CD4-positive, alpha-beta T cell treated with Interleukin-10 for 1 hour (primary cell): ENCODE results near the gene DZIP3.

Source experiments
- DNase-seq: peaks from one replicate; pipeline ENCODE4 v3.0.0-alpha.2; 2020

Gene DZIP3

GRCh38 chr3:108698461-108698860 lies 108.9 kb downstream of the DZIP3 start:
- DNase-seq: no peak

- no peak for DNase-seq
These were observed 115.5 kb downstream of the DZIP3 start for GRCh38 chr3:108705045-108705444.

- DNase-seq: no peak
These were observed 123.5 kb downstream of the DZIP3 start for GRCh38 chr3:108713009-108713516.

GRCh38 chr3:108713816-108714215 lies 124.3 kb downstream of the DZIP3 start:
- no peak for DNase-seq

- no peak for DNase-seq
These were observed 128.9 kb downstream of the DZIP3 start for GRCh38 chr3:108718454-108718853.

DNA sequence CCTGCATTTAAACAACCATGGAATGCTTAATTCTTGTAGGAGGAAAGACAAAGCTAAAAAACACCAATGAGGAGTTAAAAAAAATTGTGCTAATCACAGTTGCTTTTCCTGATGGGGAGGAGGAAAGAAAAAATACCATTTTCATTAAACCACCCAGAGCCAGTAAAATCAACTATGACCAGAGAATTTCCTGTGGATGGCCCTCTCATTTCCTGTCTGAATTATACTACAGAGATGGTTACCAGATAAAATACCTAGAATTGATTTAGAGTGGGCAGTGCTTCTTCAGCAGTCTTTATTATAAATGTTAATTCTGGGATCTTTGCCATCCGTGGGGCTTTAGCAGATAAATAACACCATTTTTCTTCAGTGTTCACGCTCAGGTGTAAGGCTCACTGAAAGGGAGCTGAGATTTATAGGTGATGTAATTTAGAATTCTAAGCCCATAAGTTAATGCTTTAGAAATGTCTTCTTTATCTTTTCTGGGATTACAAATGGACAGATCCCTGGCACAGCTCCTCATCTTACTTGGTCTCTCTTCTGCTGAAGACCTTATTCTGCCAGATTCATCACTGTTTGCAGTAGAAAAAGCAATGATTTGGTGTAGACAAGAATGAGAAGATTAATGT lies 129.8 kb downstream of the DZIP3 start:
- no peak for DNase-seq

GRCh38 chr3:108722724-108723123 lies 133.2 kb downstream of the DZIP3 start:
- no peak for DNase-seq

DNA sequence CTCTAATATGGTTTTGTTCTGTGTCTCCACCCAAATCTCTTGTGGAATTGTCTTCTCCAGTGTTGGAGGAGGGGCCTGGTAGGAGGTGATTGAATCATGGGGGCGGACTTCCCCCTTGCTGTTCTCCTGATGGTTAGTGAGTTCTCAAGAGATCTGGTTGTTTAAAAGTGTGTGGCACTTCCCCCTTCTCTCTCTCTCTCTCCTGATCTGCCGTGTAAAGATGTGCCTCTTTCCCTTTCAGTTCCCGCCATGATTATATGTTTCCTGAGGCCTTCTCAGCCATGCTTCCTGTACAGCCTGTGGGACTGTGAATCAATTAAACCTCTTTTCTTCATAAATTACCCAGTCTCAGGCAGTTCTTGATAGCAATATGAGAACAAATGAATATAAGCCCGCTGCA lies 134.6 kb downstream of the DZIP3 start:
- DNase-seq: no peak

- no peak for DNase-seq
These were observed 138.6 kb downstream of the DZIP3 start for GRCh38 chr3:108728105-108728504.

- no peak for DNase-seq
These were observed 139.4 kb downstream of the DZIP3 start for GRCh38 chr3:108728934-108729333.

GRCh38 chr3:108736821-108737220 lies 147.3 kb downstream of the DZIP3 start:
- DNase-seq: no peak

- no peak for DNase-seq
These were observed 153.4 kb downstream of the DZIP3 start for GRCh38 chr3:108742929-108743328.
